ENCODE data around the gene CLTCL1.
A peak's percentile ranks its signal among the peaks of the same experiment; 100 is the strongest.
"Not testable (repeated sequence)": the region's sequence is repeated elsewhere in the genome, so short reads cannot be mapped to it uniquely, and the experiment has no call there.

Gene CLTCL1

DNA sequence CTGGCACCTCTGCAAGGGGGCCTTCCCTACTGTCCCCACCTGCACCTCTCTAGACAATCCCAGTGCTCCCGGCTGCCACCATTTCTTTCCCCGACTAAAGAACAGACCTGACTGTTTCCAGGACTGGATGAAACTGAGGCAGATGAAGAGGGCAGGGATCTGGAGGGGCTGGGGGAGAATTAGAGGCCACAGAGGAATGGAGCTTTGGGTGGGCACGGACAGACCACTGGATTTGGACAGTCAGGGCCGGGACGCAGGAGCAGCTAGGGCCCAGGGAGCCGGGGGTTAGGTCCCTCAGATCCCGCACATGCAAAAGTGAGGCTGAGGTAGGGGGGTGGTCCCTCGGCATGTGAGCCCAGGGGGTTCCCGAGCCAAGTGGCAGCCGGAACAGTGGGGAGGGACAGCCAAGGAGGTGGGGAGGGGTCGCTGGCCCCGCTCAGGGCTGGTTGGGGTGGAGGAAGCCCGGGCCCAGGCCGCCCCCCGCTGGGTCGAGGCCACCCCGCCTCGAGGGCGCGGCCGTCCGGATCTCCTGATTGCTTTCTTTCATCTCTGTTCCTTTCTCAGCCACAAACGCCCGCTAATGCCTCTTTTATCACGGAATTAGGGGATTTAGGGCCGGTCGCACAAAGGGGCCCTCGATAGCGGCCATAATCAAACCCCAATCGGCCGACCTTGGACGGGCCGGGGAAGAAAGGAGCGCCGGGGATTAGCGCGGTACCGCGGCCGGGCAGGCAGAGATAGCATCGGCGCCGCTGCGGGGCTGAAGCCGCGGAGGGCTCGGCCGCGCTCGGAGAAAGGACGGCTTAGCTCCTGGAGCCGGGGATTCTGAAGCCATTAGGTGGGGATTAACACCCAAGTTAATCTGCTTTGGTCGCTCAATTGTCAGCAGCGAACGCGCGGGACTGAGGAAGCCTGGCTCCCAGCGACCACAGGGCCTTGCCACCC is 122.2 kb downstream of the CLTCL1 start:
- no peak overlapping the region for H3K27ac Mint-ChIP-seq (ENCODE audit: low read depth)
- H3K27me3 Mint-ChIP-seq, result peaks cover 42% of the 10 kb centered on the region
- peak overlapping the region; percentile 89 for H3K4me3 Mint-ChIP-seq
- H3K4me1 Mint-ChIP-seq, result peaks cover 42% of the 10 kb centered on the region
- DNase-seq (ENCODE audit: low spot score in 2 of 2), result no peak
- H3K9me3 Mint-ChIP-seq, result no peaks in the 10 kb centered on the region
- no peak for ATAC-seq (replicated peaks; ENCODE audit: extremely low read depth, poor library complexity, severe bottlenecking)
- peaks cover 11% of the 10 kb centered on the region for H3K36me3 Mint-ChIP-seq (ENCODE audit: insufficient read depth)

GRCh38 chr22:19168088-19168890 is 123.2 kb downstream of the CLTCL1 start:
- Mint-ChIP-seq H3K27me3 (peaks cover 49% of the 10 kb centered on the region), H3K36me3 (ENCODE audit: insufficient read depth) (peaks cover 11% of the 10 kb centered on the region)
- DNase-seq (ENCODE audit: low spot score in 2 of 2), result no peak

DNA sequence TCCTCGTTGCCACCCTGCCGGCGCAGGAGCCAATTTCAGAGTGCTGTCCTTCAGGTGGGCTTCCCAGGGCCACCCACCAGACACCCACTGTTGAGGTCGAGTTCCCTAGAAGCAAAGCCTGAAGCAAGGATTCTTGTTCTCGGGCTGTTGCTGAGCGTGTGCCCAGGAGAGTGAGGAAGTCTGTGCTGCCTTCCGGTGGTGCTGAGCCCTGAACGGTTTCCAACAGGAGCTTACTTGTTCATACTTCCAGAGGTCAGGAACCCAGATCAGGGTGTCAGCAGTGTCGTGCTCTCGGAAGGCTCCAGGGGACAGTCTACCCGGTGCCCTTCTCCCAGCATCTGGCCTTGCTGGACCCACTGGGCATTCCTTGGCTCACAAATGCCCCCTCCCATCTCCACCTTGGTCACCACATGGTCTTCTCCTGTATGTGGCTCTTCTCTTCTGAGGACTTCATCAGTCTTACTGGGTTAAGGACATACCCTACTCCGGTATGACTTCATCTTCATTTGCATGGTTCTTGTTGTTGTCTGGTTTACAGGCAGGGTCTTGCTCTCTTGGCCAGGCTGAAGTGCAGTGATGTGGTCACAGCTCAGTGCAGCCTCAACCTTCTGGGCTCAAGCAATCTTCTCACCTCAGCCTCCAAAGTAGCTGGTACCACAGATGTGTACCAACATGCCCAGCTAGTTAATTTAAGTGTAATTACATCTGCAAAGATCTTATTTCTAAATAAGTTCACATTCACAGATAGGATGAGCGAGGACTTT is 124.2 kb downstream of the CLTCL1 start:
- no peak overlapping the region for H3K27ac Mint-ChIP-seq (ENCODE audit: low read depth)
- no peaks in the 10 kb centered on the region for H3K9me3 Mint-ChIP-seq
- peaks cover 27% of the 10 kb centered on the region for H3K4me1 Mint-ChIP-seq
- no peak for ATAC-seq (replicated peaks; ENCODE audit: extremely low read depth, poor library complexity, severe bottlenecking)
- peaks cover 11% of the 10 kb centered on the region for H3K36me3 Mint-ChIP-seq (ENCODE audit: insufficient read depth)
- no peak for DNase-seq (ENCODE audit: low spot score in 2 of 2)
- H3K27me3 Mint-ChIP-seq, result peaks cover 51% of the 10 kb centered on the region
- no peak overlapping the region for H3K4me3 Mint-ChIP-seq

More at GRCh38 chr22:19168088-19168890, 123.2 kb downstream of the CLTCL1 start:
- Mint-ChIP-seq H3K27ac (ENCODE audit: low read depth) (no peak overlapping the region), H3K4me1 (peaks cover 37% of the 10 kb centered on the region), H3K4me3 (no peak overlapping the region), H3K9me3 (no peaks in the 10 kb centered on the region)
- ATAC-seq (replicated peaks; ENCODE audit: extremely low read depth, poor library complexity, severe bottlenecking), result no peak

DNA sequence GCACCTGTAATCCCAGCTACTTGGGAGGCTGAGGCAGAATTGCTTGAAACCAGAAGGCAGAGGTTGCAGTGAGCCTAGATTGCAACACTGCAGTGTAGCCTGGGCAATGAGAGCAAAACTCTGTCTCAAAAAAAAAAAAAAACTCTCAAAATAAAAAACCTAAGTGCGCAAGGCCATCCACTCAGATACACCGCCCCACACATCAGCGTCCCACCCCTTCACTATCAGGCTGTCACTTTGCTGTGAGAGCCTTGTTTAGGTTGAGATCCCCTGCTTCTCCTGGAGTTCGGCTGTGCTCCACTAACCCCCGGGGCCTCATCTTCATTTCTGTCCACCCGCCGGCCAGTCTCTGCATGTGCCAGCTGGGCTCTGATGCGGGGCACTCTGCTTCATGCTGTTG is 125.1 kb downstream of the CLTCL1 start:
- Mint-ChIP-seq H3K27ac (ENCODE audit: low read depth) (no peak overlapping the region), H3K36me3 (ENCODE audit: insufficient read depth) (peaks cover 8% of the 10 kb centered on the region), H3K4me3 (no peak overlapping the region), H3K9me3 (no peaks in the 10 kb centered on the region), H3K27me3 (peaks cover 51% of the 10 kb centered on the region), H3K4me1 (peaks cover 23% of the 10 kb centered on the region)
- DNase-seq (ENCODE audit: low spot score in 2 of 2) (no peak), ATAC-seq (replicated peaks; ENCODE audit: extremely low read depth, poor library complexity, severe bottlenecking) (no peak)

DNA sequence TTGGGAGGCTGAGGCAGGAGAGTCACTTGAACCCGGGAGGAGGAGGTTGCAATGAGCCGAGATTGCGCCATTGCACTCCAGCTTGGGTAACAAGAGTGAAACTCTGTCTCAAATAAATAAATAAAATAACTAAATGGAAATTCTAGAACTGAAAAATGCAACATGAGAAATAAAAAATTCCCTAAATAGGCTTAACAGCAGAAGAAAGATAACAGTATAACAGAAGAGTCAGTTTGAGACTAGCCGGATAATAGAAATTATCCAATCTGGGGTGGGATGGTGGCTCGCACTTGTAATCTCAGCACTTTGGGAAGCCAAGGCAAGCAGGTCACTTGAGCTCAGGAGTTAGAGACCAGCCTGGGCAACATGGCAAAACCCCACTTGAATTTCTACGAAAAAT is 127.1 kb downstream of the CLTCL1 start:
- Mint-ChIP-seq H3K36me3 (ENCODE audit: insufficient read depth) (no peaks in the 10 kb centered on the region), H3K27me3 (peaks cover 40% of the 10 kb centered on the region)

GRCh38 chr22:19158649-19159048 is 132.9 kb downstream of the CLTCL1 start:
- not testable (repeated sequence) for H3K9me3 Mint-ChIP-seq; H3K27ac Mint-ChIP-seq (ENCODE audit: low read depth); H3K36me3 Mint-ChIP-seq (ENCODE audit: insufficient read depth); H3K4me1 Mint-ChIP-seq; ATAC-seq (replicated peaks; ENCODE audit: extremely low read depth, poor library complexity, severe bottlenecking); DNase-seq (ENCODE audit: low spot score in 2 of 2); H3K4me3 Mint-ChIP-seq
- peaks cover 31% of the 10 kb centered on the region for H3K27me3 Mint-ChIP-seq

More for the DNA sequence above, 127.1 kb downstream of the CLTCL1 start:
- DNase-seq (ENCODE audit: low spot score in 2 of 2), result no peak
- peaks cover 8% of the 10 kb centered on the region for H3K4me1 Mint-ChIP-seq
- no peak for ATAC-seq (replicated peaks; ENCODE audit: extremely low read depth, poor library complexity, severe bottlenecking)
- H3K27ac Mint-ChIP-seq (ENCODE audit: low read depth), result no peak overlapping the region
- H3K4me3 Mint-ChIP-seq, result no peak overlapping the region
- no peaks in the 10 kb centered on the region for H3K9me3 Mint-ChIP-seq

GRCh38 chr22:19156109-19156508 is 135.4 kb downstream of the CLTCL1 start:
- not testable (repeated sequence) for H3K36me3 Mint-ChIP-seq (ENCODE audit: insufficient read depth); H3K4me1 Mint-ChIP-seq; H3K9me3 Mint-ChIP-seq; DNase-seq (ENCODE audit: low spot score in 2 of 2); ATAC-seq (replicated peaks; ENCODE audit: extremely low read depth, poor library complexity, severe bottlenecking); H3K4me3 Mint-ChIP-seq; H3K27ac Mint-ChIP-seq (ENCODE audit: low read depth)
- peaks cover 50% of the 10 kb centered on the region for H3K27me3 Mint-ChIP-seq

- Mint-ChIP-seq H3K9me3 (no peaks in the 10 kb centered on the region), H3K4me3 (no peak overlapping the region), H3K27ac (ENCODE audit: low read depth) (no peak overlapping the region), H3K27me3 (peaks cover 56% of the 10 kb centered on the region), H3K4me1 (peaks cover 6% of the 10 kb centered on the region), H3K36me3 (ENCODE audit: insufficient read depth) (no peaks in the 10 kb centered on the region)
- ATAC-seq (replicated peaks; ENCODE audit: extremely low read depth, poor library complexity, severe bottlenecking), result no peak
- no peak for DNase-seq (ENCODE audit: low spot score in 2 of 2)
Observed at GRCh38 chr22:19152942-19153883, 138.3 kb downstream of the CLTCL1 start.

DNA sequence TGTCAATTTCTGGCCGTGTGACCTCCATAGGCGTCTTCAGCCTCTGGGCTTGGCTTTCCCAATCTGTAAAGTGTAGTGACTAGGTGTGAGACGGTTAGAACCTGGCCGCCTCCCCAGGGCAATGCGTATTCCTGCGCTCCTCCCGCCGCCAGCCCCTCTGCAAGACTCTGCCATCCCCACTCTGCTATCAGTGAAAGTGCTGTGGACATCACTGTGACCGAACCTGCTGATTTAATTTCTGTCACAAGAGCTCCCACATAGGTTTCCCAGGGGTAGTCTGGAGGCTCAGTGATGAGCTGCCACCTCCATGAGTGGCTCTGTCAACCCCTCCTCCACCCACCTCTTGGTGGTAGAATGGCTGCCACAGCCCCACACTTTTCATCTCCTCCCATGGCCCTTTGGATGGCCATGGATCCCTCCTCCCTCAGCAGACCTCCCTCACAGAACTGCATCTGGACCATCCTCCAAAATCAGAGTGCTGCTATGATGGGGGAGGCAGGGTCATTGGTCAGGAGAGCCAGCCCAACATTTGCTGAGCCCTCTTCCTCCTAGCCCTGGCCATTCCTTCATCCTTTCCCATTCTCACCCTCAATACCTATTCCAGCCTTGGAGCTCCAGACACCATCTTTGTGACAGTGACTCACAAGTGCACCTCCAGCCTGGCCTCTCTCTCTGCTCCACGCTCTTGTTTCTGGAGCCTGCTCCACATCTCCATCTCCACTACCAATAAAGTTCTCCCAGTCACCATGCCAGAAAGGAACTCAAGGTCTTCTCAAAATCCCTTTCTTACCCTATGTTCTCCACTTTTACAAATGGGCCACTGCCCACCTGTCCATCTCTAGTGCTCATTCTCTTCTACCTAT is 140.0 kb downstream of the CLTCL1 start:
- H3K9me3 Mint-ChIP-seq, result no peaks in the 10 kb centered on the region
- no peaks in the 10 kb centered on the region for H3K36me3 Mint-ChIP-seq (ENCODE audit: insufficient read depth)
- H3K27ac Mint-ChIP-seq (ENCODE audit: low read depth), result no peak overlapping the region
- H3K27me3 Mint-ChIP-seq, result peaks cover 52% of the 10 kb centered on the region
- DNase-seq (ENCODE audit: low spot score in 2 of 2), result no peak
- ATAC-seq (replicated peaks; ENCODE audit: extremely low read depth, poor library complexity, severe bottlenecking), result no peak
- H3K4me1 Mint-ChIP-seq, result peaks cover 6% of the 10 kb centered on the region
- peak overlapping the region; percentile 68 for H3K4me3 Mint-ChIP-seq

DNA sequence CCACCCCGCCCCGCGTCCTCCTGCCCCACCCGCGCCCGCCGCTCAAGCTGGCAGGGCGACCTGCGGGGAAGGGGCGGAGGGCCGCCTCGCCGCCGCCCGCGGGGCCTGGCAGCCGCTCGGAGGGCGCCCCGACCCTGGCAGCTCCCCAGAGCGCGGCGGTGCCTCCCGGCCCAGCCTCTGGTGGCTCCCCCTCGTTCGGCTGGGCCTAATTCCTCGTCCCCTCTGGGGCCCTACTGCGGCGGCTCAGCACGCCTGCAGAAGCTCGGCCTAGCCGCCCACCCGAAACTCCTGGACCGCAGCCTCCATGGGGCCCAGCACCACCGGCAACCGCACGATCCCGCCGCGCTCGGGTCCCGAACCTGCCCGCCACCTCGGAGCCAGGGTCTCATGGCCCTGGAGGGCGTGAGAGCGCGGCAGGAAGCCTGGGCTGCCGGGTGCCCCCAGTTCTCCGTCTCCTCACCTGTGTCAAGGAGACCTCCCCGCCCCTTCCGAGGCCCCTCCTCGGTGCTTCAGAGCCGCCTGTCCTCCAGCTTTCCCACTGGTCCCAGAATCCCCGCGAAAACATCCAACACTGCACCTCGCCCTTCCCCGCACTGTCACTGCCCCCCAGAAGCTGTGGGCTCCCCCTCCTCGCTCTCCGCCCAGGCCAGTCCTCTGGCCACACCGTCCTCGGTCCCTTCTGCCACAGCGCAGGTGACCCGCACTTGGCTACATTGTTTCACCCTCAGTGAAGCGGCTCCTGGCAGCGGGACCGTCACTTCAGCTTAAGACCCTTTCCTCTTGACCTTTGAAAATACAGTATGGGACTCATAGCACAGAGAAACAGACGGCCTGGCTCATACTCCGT is 140.8 kb downstream of the CLTCL1 start:
- no peaks in the 10 kb centered on the region for H3K9me3 Mint-ChIP-seq
- ATAC-seq (replicated peaks; ENCODE audit: extremely low read depth, poor library complexity, severe bottlenecking) (no peak), DNase-seq (ENCODE audit: low spot score in 2 of 2) (no peak)
- peak overlapping the region; percentile 68 for H3K4me3 Mint-ChIP-seq
- peaks cover 6% of the 10 kb centered on the region for H3K4me1 Mint-ChIP-seq
- H3K27ac Mint-ChIP-seq (ENCODE audit: low read depth), result no peak overlapping the region
- H3K27me3 Mint-ChIP-seq, result peaks cover 46% of the 10 kb centered on the region
- H3K36me3 Mint-ChIP-seq (ENCODE audit: insufficient read depth), result no peaks in the 10 kb centered on the region

Data from central memory CD8-positive, alpha-beta T cell (primary cell).